Breast epithelium (tissue), 3 donors: ENCODE data around the gene KDM7A.

Experiments
- CTCF ChIP-seq, 3 donors: fragments of 450-650 bp; IDR thresholded peaks; one replicate each; pipeline ENCODE4 v1.5.1; 2016 to 2017; ENCODE audit warnings: antibody characterized with exemption in 3 of 3, mild to moderate bottlenecking in 3 of 3, moderate library complexity in 3 of 3
- POLR2A ChIP-seq: fragments of 450-650 bp; IDR thresholded peaks from one replicate; pipeline ENCODE4 v1.6.1; 2016; ENCODE audit warnings: antibody characterized with exemption, mild to moderate bottlenecking, moderate library complexity
- POLR2AphosphoS5 ChIP-seq, 3 donors: sonication (generic); formaldehyde crosslinking; IDR thresholded peaks; one replicate each; pipeline ENCODE4 v1.6.1; 2017; ENCODE audit warnings: antibody characterized with exemption in 3 of 3

GRCh38 chr7:140082770-140083169 lies 94.0 kb downstream of the KDM7A start:
- TF ChIP-seq POLR2AphosphoS5 (IDR thresholded peaks at IDR 0.05): no peak
- no peak for TF ChIP-seq CTCF (IDR thresholded peaks at IDR 0.05)
- TF ChIP-seq POLR2A: no peak
